Kidney (tissue), 14 donors: ENCODE results near the gene TXN. TPM values are rescaled to one million over a fixed set of nuclear protein-coding genes. Genes with fewer than 3 reads are reported as not detected.

Experiments
- DNase-seq, 5 donors: peaks; one replicate each; pipeline ENCODE4 v3.0.0-alpha.2; 2013 to 2020
- FAIRE-seq: peaks from 2 replicates; lab custom pipeline; 2012; peaks lifted over from hg19 to GRCh38; lab: Jason Lieb, UNC
- H3K27ac ChIP-seq, 2 donors: one replicate each; pipeline ENCODE4 v1.7.0; 2013; ENCODE audit warnings: low read depth in 2 of 2, low read length in 2 of 2, inconsistent platforms in 1 of 2
- H3K27me3 ChIP-seq: one replicate; pipeline ENCODE4 v1.7.1; 2013; ENCODE audit warnings: low read length, inconsistent platforms; ENCODE audit not compliant: control insufficient read depth, insufficient read depth
- H3K36me3 ChIP-seq, 3 donors: one replicate each; pipeline versions ENCODE4 v1.7.0 to v1.7.1; 2013; ENCODE audit warnings: low read length in 3 of 3, control low read depth in 1 of 3, inconsistent platforms in 1 of 3; ENCODE audit not compliant: insufficient read depth in 3 of 3, control insufficient read depth in 2 of 3
- H3K4me1 ChIP-seq, 3 donors: one replicate each; pipeline versions ENCODE4 v1.7.0 to v1.7.1; 2013; ENCODE audit warnings: low read length in 3 of 3, inconsistent platforms in 1 of 3, low read depth in 1 of 3; ENCODE audit not compliant: control insufficient read depth in 2 of 3, insufficient read depth in 2 of 3
- H3K4me3 ChIP-seq, 3 donors: one replicate each; pipeline versions ENCODE4 v1.7.0 to v1.8.1; 2013; ENCODE audit warnings: low read length in 3 of 3, control low read depth in 1 of 3, inconsistent platforms in 1 of 3
- H3K9ac ChIP-seq, 3 donors: one replicate each; pipeline versions ENCODE4 v1.7.0 to v1.7.1; 2013; ENCODE audit warnings: low read length in 3 of 3, control low read depth in 1 of 3, inconsistent platforms in 1 of 3
- H3K9me3 ChIP-seq, 3 donors: one replicate each; pipeline versions ENCODE4 v1.7.0 to v1.7.1; 2013; ENCODE audit warnings: low read length in 3 of 3, control low read depth in 1 of 3, inconsistent platforms in 1 of 3; ENCODE audit not compliant: control insufficient read depth in 2 of 3, insufficient read depth in 1 of 3
- CTCF ChIP-seq: IDR thresholded peaks from 3 replicates; pipeline ENCODE4 v1.5.1; 2012; ENCODE audit warnings: mild to moderate bottlenecking, moderate library complexity, borderline replicate concordance; ENCODE audit not compliant: insufficient read depth; ENCODE audit errors: extremely low read depth
- intact Hi-C: fragments of 100-400 bp; cut with DNase I; formaldehyde crosslinking; loops from one replicate; pipeline ENCODE4 v1.11.1; 2022
- polyA plus RNA-seq: library from polyadenylated mRNA; stranded (reverse); fragments of 350-450 nt; fragmentation: Illumina TruSeq; extraction: RNeasy Lipid Tissue Mini Kit (QIAGEN cat#74804); gene quantifications from one replicate; pipeline ENCODE4 v1.2.3, GENCODE V29; 2014; ENCODE audit warnings: low read depth, low replicate concordance; ENCODE audit not compliant: insufficient read depth
- total RNA-seq: library from RNA; stranded (reverse); fragmentation: NEBNext Ultra II Directional; extraction: Animal tissue kit (Norgen Biotek cat#: 25700); gene quantifications from one replicate; pipeline ENCODE4 v1.2.1, GENCODE V29; 2021
- donor health status: control.
- donor health status: control.
- donor health status: control.
- donor health status: control.
- donor health status: control.
- donor health status: DM: yes; HTN: yes; CAD: no.
- donor health status: Normal renal cell carcinoma (clear cell type).

The TXN gene
- total and polyA plus RNA-seq, 2 donors from 2014 or later = 145 to 541 TPM

- H3K4me3 ChIP-seq = peak overlapping the region in 2 of 3 donors; percentile 22 to 92
- H3K36me3 ChIP-seq = no peaks in the 10 kb centered on the region
- no peak for TF ChIP-seq CTCF
- intact Hi-C loops = no loop called here
- no peaks in the 10 kb centered on the region for H3K27me3 ChIP-seq
- peaks cover 0 to 15% (median 7%) of the 10 kb centered on the region in 3 donors for H3K4me1 ChIP-seq
- no peaks in the 10 kb centered on the region for H3K9me3 ChIP-seq
- H3K9ac ChIP-seq = no peak overlapping the region
- no peak for FAIRE-seq
- DNase-seq = no peak
- H3K27ac ChIP-seq = peak overlapping the region in 1 of 2 donors; percentile 93
These were observed 1.6 kb upstream of the TXN start for GRCh38 chr9:110257956-110258355.

GRCh38 chr9:110257097-110257841, 962 bp upstream of the TXN start:
- Histone ChIP-seq H3K27me3 (no peaks in the 10 kb centered on the region), H3K9me3 (no peaks in the 10 kb centered on the region), H3K9ac (peak overlapping the region; percentile 35 to 90 (median 85)), H3K4me1 (peaks cover 0 to 15% (median 7%) of the 10 kb centered on the region in 3 donors), H3K27ac (peak overlapping the region; percentile 61 to 93), H3K4me3 (peak overlapping the region; percentile 80 to 92 (median 89)), H3K36me3 (no peaks in the 10 kb centered on the region)
- FAIRE-seq = no peak
- intact Hi-C loops = no loop called here
- TF ChIP-seq CTCF = no peak
- DNase-seq = peak in 1 of 5 donors; percentile 53

GRCh38 chr9:110255463-110256379, 586 bp downstream of the TXN start:
- Histone ChIP-seq H3K9ac (peak overlapping the region; percentile 74 to 88 (median 85)), H3K4me1 (peaks cover 0 to 15% (median 7%) of the 10 kb centered on the region in 3 donors), H3K9me3 (no peaks in the 10 kb centered on the region), H3K36me3 (no peaks in the 10 kb centered on the region), H3K27me3 (no peaks in the 10 kb centered on the region), H3K27ac (peak overlapping the region; percentile 61 to 93), H3K4me3 (peak overlapping the region; percentile 87 to 92 (median 89))
- peak; percentile 51 to 91 (median 74) for DNase-seq
- intact Hi-C loops = no loop called here
- FAIRE-seq = no peak
- TF ChIP-seq CTCF = no peak
